ENCODE measurements around the gene SEMA3A. TPM values are rescaled to one million over a fixed set of nuclear protein-coding genes. Genes with fewer than 3 reads are reported as not detected.

Gene SEMA3A
- total RNA-seq, 2 experiments from 2014 or later, result not detected

DNA sequence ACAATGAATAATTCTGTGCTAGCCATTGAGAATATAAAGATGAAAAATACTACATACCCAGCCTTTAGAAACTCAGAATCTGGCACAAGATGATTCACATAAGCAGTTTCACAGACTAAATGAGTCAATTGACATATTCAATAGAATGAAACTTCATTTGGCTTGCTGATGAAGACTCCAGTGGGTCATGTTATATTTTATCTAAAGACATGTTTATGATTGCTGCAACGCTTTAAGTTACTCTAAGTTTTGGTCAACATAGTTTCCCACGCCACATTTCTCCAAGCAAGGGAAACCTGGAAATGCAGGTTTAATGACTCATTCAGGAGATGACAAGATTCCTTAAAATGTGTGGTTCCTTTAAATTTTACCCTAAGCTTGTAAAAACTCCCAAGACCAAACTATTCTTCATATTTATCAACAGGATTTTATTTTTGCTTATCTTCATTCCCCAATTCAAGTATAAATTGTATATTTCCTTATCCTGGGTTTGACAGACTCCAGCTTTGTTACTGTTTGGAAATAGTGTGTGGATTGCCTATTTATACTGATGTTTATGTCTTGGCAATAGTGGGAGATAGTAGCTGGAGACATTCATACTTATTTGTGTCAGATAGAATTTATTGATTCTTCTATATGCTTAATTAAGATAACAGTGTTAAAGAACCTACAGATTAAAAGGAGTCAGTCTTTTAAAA, 6.6 kb downstream of the SEMA3A start:
- Histone ChIP-seq H3K9me3 (ENCODE audit: low read length) (no peaks in the 10 kb centered on the region), H3K79me2 (ENCODE audit: insufficient read depth, low read depth, low read length) (no peaks in the 10 kb centered on the region), H3K4me3 (ENCODE audit: low read depth, low read length, poor library complexity, severe bottlenecking) (no peak overlapping the region), H3K4me2 (ENCODE audit: low read length) (no peak overlapping the region), H3K36me3 (ENCODE audit: insufficient read depth, low read length) (no peaks in the 10 kb centered on the region), H2AFZ (ENCODE audit: low read length) (no peak overlapping the region), H3K9me2 (ENCODE audit: insufficient read depth, low read length) (no peaks in the 10 kb centered on the region), H3K27ac (ENCODE audit: low read depth, low read length, poor library complexity, severe bottlenecking) (no peak overlapping the region), H4K20me1 (ENCODE audit: insufficient read depth, low read length) (peaks cover 4% of the 10 kb centered on the region; the same call in 1 of the 2 replicates), H3K4me1 (ENCODE audit: insufficient read depth, low read length, poor library complexity, severe bottlenecking) (no peaks in the 10 kb centered on the region)
- ChIA-PET POLR2A (no interaction called here), CTCF (ENCODE audit: unreplicated experiment) (no interaction called here)
- TF ChIP-seq CTCF (conservative IDR thresholded peaks at IDR 0.05; ENCODE audit: low read length) (no peak), EZH2phosphoT487 (IDR thresholded peaks at IDR 0.05; ENCODE audit: borderline replicate concordance, low read depth, low read length) (no peak)
- intact Hi-C loops (cut with micrococcal nuclease; ENCODE audit: unreplicated experiment), result no loop called here
- no TSS peak for BruUV-seq (replicated peaks)
- DNase-seq (ENCODE audit: low spot score), result no peak

GRCh38 chr7:84187087-84187805, 7.3 kb downstream of the SEMA3A start:
- ChIA-PET CTCF (ENCODE audit: unreplicated experiment) (no interaction called here), POLR2A (no interaction called here)
- DNase-seq (ENCODE audit: low spot score), result no peak
- no peaks in the 10 kb centered on the region for H3K79me2 ChIP-seq (ENCODE audit: insufficient read depth, low read depth, low read length)
- no TSS peak for BruUV-seq (replicated peaks)
- H3K9me2 ChIP-seq (ENCODE audit: insufficient read depth, low read length), result no peaks in the 10 kb centered on the region
- H3K4me1 ChIP-seq (ENCODE audit: insufficient read depth, low read length, poor library complexity, severe bottlenecking), result no peaks in the 10 kb centered on the region
- no peak overlapping the region for H3K4me2 ChIP-seq (ENCODE audit: low read length)
- no peak overlapping the region for H3K4me3 ChIP-seq (ENCODE audit: low read depth, low read length, poor library complexity, severe bottlenecking)
- H4K20me1 ChIP-seq (ENCODE audit: insufficient read depth, low read length), result peaks cover 4% of the 10 kb centered on the region; the same call in 1 of the 2 replicates
- intact Hi-C loops (cut with micrococcal nuclease; ENCODE audit: unreplicated experiment), result no loop called here
- no peaks in the 10 kb centered on the region for H3K9me3 ChIP-seq (ENCODE audit: low read length)
- no peak overlapping the region for H2AFZ ChIP-seq (ENCODE audit: low read length)
- no peak for TF ChIP-seq EZH2phosphoT487 (IDR thresholded peaks at IDR 0.05; ENCODE audit: borderline replicate concordance, low read depth, low read length)
- no peak overlapping the region for H3K27ac ChIP-seq (ENCODE audit: low read depth, low read length, poor library complexity, severe bottlenecking)
- no peaks in the 10 kb centered on the region for H3K36me3 ChIP-seq (ENCODE audit: insufficient read depth, low read length)

- no peaks in the 10 kb centered on the region for H3K79me2 ChIP-seq (ENCODE audit: insufficient read depth, low read depth, low read length)
- no peaks in the 10 kb centered on the region for H3K9me2 ChIP-seq (ENCODE audit: insufficient read depth, low read length)
- no peak for DNase-seq (ENCODE audit: low spot score)
- no peak overlapping the region for H3K4me3 ChIP-seq (ENCODE audit: low read depth, low read length, poor library complexity, severe bottlenecking)
- no peaks in the 10 kb centered on the region for H3K36me3 ChIP-seq (ENCODE audit: insufficient read depth, low read length)
- no peak for TF ChIP-seq CTCF (conservative IDR thresholded peaks at IDR 0.05; ENCODE audit: low read length)
- TF ChIP-seq EZH2phosphoT487 (IDR thresholded peaks at IDR 0.05; ENCODE audit: borderline replicate concordance, low read depth, low read length), result no peak
- POLR2A ChIA-PET, result interaction anchor here (1.0 to 1.4 kb wide), 2 partner anchors 9 to 10 kb away, joined by 3 to 4 read pairs; no protein-coding TSS in a partner anchor
- BruUV-seq (replicated peaks), result no TSS peak
- H2AFZ ChIP-seq (ENCODE audit: low read length), result no peak overlapping the region
- no peaks in the 10 kb centered on the region; the same call in 1 of the 2 replicates for H4K20me1 ChIP-seq (ENCODE audit: insufficient read depth, low read length)
- H3K4me1 ChIP-seq (ENCODE audit: insufficient read depth, low read length, poor library complexity, severe bottlenecking), result no peaks in the 10 kb centered on the region
- no peak overlapping the region for H3K27ac ChIP-seq (ENCODE audit: low read depth, low read length, poor library complexity, severe bottlenecking)
- no peaks in the 10 kb centered on the region for H3K9me3 ChIP-seq (ENCODE audit: low read length)
- intact Hi-C loops (cut with micrococcal nuclease; ENCODE audit: unreplicated experiment), result no loop called here
- CTCF ChIA-PET (ENCODE audit: unreplicated experiment), result no interaction called here
- H3K4me2 ChIP-seq (ENCODE audit: low read length), result no peak overlapping the region
Observed at GRCh38 chr7:84183741-84184140, 10.8 kb downstream of the SEMA3A start.

Measured in OCI-LY7 (cell line).